SJSA1 (cell line): Measurements from ENCODE around the gene SLC39A10. TPM values are rescaled to one million over a fixed set of nuclear protein-coding genes. Genes with fewer than 3 reads are reported as not detected.
"Not testable (repeated sequence)": the region's sequence is repeated elsewhere in the genome, so short reads cannot be mapped to it uniquely, and the experiment has no call there.

Source experiments
- DNase-seq, 2 experiments: peaks; one replicate each; pipeline ENCODE4 v3.0.0-alpha.2; 2015 to 2020; ENCODE audit warnings: low spot score in 2 of 2, low read depth in 1 of 2
- H3K27ac ChIP-seq: fragments of 250-450 bp; sonication (Bioruptor Pico); 2 replicates; pipeline ENCODE4 v1.5.1; 2020; ENCODE audit warnings: mild to moderate bottlenecking, moderate library complexity
- H3K27me3 ChIP-seq: fragments of 250-450 bp; sonication (Bioruptor Pico); replicated peaks from 2 replicates; pipeline ENCODE4 v1.5.1; 2020; ENCODE audit warnings: mild to moderate bottlenecking, moderate library complexity
- H3K36me3 ChIP-seq: fragments of 250-450 bp; sonication (Bioruptor Pico); 2 replicates; pipeline ENCODE4 v1.5.1; 2020; ENCODE audit warnings: mild to moderate bottlenecking
- H3K4me1 ChIP-seq: fragments of 250-450 bp; sonication (Bioruptor Pico); replicated peaks from 2 replicates; pipeline ENCODE4 v1.6.1; 2021; ENCODE audit warnings: mild to moderate bottlenecking
- H3K4me3 ChIP-seq: fragments of 250-450 bp; sonication (Bioruptor Pico); 2 replicates; pipeline ENCODE4 v1.5.1; 2020; ENCODE audit warnings: mild to moderate bottlenecking
- H3K9me3 ChIP-seq: fragments of 250-450 bp; sonication (Bioruptor Pico); replicated peaks from 2 replicates; pipeline ENCODE4 v1.5.1; 2020; ENCODE audit warnings: mild to moderate bottlenecking
- total RNA-seq: library from RNA; depleted of rRNA; stranded (reverse); fragments of >200 nt; shearing (Covaris generic); gene quantifications from 2 replicates; pipeline ENCODE4 v1.2.3, GENCODE V29; 2014

The SLC39A10 gene
- total RNA-seq, 1 experiment from 2014 or later: 16.0 TPM

DNA sequence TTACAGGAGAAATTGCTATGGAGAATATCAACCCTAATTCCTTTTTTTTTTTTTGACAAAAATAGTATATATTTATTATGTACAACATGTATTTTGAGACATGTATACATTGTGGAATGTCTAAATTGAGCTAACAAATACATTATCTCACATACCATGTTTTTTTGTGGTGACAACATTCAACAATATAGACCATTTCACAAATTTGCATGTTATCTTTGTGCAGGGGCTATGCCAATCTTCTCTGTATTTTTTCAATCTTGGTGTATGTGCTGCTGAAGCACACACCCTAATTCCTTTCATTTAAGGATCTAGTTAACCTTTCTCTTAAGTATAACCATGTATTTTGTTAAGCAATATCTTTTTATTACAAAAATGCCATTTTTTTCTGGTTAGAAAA lies 13.2 kb downstream of the SLC39A10 start:
- Histone ChIP-seq H3K27ac (no peak overlapping the region), H3K27me3 (no peaks in the 10 kb centered on the region), H3K4me1 (no peaks in the 10 kb centered on the region), H3K9me3 (no peaks in the 10 kb centered on the region), H3K4me3 (no peak overlapping the region), H3K36me3 (no peaks in the 10 kb centered on the region)
- no peak for DNase-seq

DNA sequence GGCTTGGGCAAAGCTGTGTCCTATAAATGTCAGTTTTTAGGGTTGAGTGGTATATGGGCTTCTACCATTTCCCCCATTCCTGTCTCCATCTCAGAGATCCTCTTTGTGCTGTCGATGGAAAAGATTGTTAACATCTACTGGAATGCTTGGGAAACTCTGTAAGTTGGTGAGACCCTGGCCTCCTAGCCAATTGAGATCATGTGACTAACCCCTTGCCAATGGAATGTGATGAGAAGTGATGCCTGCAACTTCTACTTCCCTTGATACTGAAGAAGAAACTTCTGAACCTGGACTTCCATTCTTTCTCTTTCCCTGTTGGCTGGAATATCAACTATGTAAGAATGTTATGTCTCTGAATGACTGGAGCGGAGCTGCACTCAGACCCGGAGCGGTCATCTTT lies 14.5 kb downstream of the SLC39A10 start:
- Histone ChIP-seq H3K4me3 (no peak overlapping the region), H3K9me3 (no peaks in the 10 kb centered on the region), H3K27me3 (no peaks in the 10 kb centered on the region), H3K27ac (no peak overlapping the region), H3K36me3 (no peaks in the 10 kb centered on the region), H3K4me1 (no peaks in the 10 kb centered on the region)
- DNase-seq: no peak

DNA sequence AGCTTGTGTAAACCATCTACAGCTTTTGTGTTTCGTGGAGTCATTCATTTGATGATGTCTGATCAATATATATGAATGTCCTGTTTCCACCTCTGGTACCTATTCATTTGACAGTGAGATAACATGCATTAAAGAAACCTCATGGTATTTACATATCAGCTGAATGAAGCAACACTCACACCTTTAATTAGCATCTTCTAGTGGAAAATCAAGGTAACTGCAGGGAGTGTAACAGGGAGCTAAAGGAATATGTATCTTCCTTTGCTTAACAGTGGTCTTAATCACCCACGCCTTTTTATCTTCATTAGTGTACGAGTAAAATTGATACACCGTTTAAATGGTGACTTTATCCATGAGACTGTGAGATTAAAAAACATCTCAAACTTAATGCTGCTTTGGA lies 15.6 kb downstream of the SLC39A10 start:
- Histone ChIP-seq H3K9me3 (no peaks in the 10 kb centered on the region), H3K27ac (no peak overlapping the region), H3K4me3 (no peak overlapping the region), H3K27me3 (no peaks in the 10 kb centered on the region), H3K36me3 (no peaks in the 10 kb centered on the region), H3K4me1 (no peaks in the 10 kb centered on the region)
- no peak for DNase-seq

DNA sequence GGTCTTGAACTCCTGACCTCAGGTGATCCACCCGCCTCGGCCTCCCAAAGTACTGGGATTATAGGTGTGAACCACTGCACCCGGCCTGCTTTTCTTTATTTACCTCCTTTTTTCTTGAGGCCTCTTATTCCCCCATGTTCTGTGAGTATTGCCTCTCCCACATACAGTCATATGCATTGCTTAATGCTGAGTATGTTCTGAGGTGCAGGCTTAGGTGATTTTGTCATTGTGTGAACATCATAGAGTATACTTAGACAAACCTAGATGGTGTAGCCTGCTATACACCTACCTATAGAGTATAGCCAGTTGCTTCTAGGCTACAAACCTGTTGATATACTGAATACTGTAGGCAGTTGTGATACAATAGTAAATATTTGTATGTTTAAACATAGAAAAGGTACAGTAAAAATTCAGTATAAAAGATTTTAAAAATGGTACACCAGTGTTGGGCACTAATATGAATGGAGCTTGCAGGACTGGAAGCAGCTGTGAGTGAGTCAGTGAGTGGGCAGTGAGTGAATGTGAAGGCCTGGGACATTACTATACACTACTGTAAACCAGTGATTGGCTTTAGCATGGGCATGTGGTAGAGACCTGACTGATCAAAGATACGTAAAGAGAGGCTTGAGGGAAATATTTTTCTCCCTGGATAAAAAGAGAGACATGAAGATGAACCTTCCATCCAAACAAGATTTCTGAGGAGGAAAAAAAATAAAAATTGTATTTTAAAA lies 17.6 kb downstream of the SLC39A10 start:
- Histone ChIP-seq H3K4me3 (no peak overlapping the region), H3K9me3 (no peaks in the 10 kb centered on the region), H3K27me3 (no peaks in the 10 kb centered on the region), H3K36me3 (no peaks in the 10 kb centered on the region), H3K4me1 (no peaks in the 10 kb centered on the region), H3K27ac (no peak overlapping the region)
- DNase-seq: no peak

DNA sequence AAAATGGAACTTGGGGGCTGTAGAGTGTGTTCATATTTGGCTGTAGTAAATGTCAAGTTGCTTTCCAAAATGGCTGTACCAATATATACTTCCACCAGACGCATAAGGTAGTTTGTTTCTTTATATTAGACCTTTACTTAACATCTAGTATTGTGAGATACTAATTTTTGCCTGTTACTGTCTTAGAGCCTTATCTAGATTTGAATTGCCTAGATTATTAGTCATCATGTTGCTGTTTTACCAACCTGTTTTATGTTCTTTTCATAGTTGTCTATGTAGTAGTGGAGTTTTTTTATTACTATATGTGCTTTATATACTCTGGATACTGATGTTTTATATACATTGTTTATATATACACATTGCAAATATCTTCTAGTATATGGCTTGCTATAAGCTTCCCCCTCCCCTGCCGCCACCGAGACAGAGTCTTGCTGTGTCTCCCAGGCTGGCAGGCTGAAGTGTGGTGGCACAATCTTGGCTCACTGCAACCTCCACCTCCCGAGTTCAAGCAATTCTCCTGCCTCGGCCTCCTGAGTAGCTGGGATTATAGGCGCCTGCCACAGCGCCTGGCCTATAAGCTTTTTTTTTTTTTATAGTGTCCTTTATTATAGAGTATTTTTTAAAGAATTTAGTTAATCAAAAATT lies 18.9 kb downstream of the SLC39A10 start:
- no peaks in the 10 kb centered on the region for H3K4me1 ChIP-seq
- no peak for DNase-seq
- H3K27me3 ChIP-seq: no peaks in the 10 kb centered on the region
- H3K36me3 ChIP-seq: 0 out of 2 replicates have a peak, but pooled peaks cover 6% of the 10 kb centered on the region
- no peak overlapping the region for H3K4me3 ChIP-seq
- no peaks in the 10 kb centered on the region for H3K9me3 ChIP-seq
- no peak overlapping the region for H3K27ac ChIP-seq

DNA sequence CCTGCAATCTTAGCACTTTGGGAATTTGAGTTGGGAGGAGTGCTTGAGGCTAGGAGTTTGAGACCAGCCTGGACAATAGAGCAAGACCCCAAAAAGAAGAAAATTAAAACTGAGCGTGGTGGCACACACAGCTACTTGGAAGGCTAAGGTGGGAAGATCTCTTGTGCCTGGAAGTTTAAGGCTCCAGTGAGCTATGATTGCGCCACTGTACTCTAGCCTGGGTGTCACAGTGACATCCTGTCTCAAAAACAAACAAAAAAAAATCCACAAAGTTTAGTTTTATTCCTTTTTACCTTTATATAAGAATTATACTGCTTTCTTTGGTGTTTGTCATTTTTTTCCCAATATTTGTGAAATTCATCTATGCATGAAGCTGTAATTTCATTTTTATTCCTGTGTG lies 20.3 kb downstream of the SLC39A10 start:
- no peak overlapping the region for H3K27ac ChIP-seq
- H3K4me1 ChIP-seq: no peaks in the 10 kb centered on the region
- H3K36me3 ChIP-seq: 0 out of 2 replicates have a peak, but pooled peaks cover 6% of the 10 kb centered on the region
- H3K4me3 ChIP-seq: no peak overlapping the region
- no peak for DNase-seq
- H3K27me3 ChIP-seq: no peaks in the 10 kb centered on the region
- no peaks in the 10 kb centered on the region for H3K9me3 ChIP-seq

DNA sequence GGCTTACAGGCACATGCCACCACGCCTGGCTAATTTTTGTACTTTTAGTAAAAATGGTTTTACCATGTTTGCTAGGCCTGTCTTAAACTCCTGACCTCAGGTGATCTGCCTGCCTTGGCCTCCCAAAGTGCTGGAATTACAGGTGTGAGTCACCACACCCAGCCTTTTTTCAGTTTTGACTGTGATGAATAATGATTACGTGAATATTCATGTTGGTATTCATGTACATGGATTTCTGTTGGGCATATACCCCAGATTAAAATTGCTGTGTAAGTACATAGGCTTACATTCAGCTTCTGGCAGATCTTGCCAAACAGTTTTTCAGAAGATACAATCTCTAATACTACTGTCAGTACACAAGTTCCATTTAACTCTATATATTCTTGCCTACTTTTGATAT lies 20.9 kb downstream of the SLC39A10 start:
- no peaks in the 10 kb centered on the region for H3K27me3 ChIP-seq
- H3K4me3 ChIP-seq: no peak overlapping the region
- H3K36me3 ChIP-seq: 0 out of 2 replicates have a peak, but pooled peaks cover 6% of the 10 kb centered on the region
- H3K4me1 ChIP-seq: no peaks in the 10 kb centered on the region
- no peak for DNase-seq
- H3K27ac ChIP-seq: no peak overlapping the region
- no peaks in the 10 kb centered on the region for H3K9me3 ChIP-seq

DNA sequence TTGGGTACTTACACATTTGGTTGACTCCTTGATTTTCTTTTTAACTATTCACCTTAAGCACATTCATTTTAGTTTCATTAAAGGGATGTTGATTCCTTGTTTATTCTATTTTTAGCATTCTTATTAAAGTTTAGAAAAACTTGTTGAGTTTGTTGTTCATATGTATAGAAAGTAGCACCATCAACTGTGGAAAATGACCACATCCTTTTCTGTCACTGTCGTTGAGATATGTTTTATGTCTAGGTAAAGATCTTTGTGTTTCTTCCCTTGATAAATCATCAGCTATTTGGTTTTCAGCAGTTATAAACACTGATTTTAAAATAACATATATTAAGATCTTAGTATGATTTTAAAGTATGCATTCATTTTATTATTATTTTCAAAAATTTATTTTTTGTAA lies 25.1 kb downstream of the SLC39A10 start:
- Histone ChIP-seq H3K27me3 (no peaks in the 10 kb centered on the region), H3K27ac (no peak overlapping the region), H3K36me3 (0 out of 2 replicates have a peak, but pooled peaks cover 6% of the 10 kb centered on the region), H3K4me1 (no peaks in the 10 kb centered on the region), H3K9me3 (no peaks in the 10 kb centered on the region), H3K4me3 (no peak overlapping the region)
- no peak for DNase-seq

DNA sequence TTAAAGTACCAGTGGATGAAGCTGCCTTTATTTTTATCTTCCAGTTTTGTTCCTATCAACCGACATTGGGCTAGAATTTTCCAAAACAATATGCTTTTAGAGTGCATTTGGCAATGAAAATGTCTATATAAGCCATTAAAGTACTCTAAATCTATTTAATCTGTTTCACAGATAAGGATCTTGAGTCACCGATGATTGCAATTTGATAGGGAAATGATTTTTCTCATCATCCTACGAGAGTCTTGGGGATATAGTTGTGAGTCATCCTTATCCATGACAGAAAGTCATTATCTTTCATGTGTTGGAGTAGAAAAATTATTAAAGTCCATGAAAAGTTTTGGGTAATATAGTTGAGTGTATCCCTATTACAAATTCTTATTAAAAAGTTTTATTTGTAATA lies 26.1 kb downstream of the SLC39A10 start:
- no peaks in the 10 kb centered on the region for H3K9me3 ChIP-seq
- no peak overlapping the region for H3K27ac ChIP-seq
- H3K27me3 ChIP-seq: no peaks in the 10 kb centered on the region
- H3K4me1 ChIP-seq: no peaks in the 10 kb centered on the region
- no peak for DNase-seq
- H3K4me3 ChIP-seq: no peak overlapping the region
- H3K36me3 ChIP-seq: 0 out of 2 replicates have a peak, but pooled peaks cover 6% of the 10 kb centered on the region

DNA sequence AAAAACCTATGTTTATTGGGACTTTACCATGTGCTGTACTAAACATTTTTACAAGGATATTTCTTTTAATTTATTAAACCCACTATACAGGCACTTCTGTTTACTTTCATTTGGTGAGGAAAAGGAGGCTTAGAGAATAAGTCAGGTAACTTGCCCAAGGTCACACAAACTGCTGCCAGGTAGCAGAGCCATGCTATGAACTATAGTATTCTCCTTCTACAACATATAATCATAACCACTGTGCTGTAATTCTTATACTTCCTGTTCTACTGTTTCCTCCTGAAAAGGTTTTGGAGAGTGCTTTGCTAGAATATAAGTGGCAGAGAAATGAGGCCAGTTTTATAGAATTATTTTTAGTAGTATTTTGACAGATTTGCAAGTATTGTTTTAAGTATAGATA lies 29.5 kb downstream of the SLC39A10 start:
- Histone ChIP-seq H3K27me3 (no peaks in the 10 kb centered on the region), H3K27ac (no peak overlapping the region), H3K4me1 (no peaks in the 10 kb centered on the region), H3K4me3 (no peak overlapping the region), H3K9me3 (no peaks in the 10 kb centered on the region), H3K36me3 (no peaks in the 10 kb centered on the region)
- DNase-seq: no peak

DNA sequence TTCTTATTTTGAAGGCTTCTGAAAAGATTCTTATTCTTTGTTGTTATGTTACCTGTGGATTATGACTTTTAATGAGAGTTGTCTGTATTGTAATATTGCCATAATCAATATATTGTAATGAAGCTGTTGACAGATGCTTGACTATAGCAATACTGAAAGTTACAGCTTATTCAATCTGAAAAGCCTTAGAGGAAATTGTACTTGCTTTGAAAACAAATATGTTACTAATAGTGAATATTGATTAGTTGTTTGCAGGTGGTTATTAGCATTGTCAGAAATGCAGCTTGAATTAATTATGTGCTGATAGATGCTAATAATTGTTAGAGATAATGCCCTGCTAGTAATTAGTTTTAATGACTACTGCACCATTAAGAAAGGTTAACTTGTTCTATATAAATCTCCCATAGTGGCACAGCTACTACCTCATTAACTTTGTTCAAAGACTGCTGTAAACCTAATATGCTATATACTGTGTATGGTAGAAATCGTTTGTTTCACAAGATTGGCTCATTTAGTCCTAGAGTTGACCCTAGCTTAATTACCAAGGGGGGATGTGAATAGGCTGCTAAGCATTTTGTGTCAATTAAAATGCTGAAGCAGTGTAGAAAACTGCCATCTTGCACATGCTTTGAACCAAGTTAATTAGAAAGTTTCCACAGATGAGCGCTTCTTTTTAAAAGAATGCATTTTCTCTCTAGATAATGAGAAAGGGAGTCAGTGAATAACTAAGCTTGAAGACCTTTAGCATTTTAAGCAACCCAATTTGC lies 30.5 kb downstream of the SLC39A10 start:
- H3K4me3 ChIP-seq: no peak overlapping the region
- DNase-seq: no peak

DNA sequence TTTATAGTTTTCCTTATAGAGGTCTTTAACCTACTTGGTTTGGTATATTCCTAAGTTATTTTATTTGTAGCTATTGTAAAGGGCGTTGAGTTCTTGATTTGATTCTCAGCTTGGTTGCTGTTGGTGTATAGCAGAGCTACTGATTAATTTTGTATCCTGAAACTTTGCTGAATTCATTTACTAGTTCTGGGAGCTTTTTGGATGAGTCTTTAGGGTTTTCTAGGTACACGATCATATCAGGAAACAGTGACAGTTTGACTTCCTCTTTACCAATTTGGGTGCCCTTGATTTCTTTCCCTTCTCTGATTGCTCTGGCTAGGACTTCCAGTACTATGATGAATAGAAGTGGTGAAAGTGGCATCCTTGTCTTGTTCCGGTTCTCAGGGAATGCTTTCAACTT lies 35.5 kb downstream of the SLC39A10 start:
- H3K36me3 ChIP-seq, H3K4me1 ChIP-seq, DNase-seq, H3K4me3 ChIP-seq, H3K27me3 ChIP-seq, H3K27ac ChIP-seq, H3K9me3 ChIP-seq: not testable (repeated sequence)

More for the DNA sequence above, 30.5 kb downstream of the SLC39A10 start:
- H3K4me1 ChIP-seq: no peaks in the 10 kb centered on the region
- no peaks in the 10 kb centered on the region for H3K36me3 ChIP-seq
- no peak overlapping the region for H3K27ac ChIP-seq
- no peaks in the 10 kb centered on the region for H3K9me3 ChIP-seq
- no peaks in the 10 kb centered on the region for H3K27me3 ChIP-seq

DNA sequence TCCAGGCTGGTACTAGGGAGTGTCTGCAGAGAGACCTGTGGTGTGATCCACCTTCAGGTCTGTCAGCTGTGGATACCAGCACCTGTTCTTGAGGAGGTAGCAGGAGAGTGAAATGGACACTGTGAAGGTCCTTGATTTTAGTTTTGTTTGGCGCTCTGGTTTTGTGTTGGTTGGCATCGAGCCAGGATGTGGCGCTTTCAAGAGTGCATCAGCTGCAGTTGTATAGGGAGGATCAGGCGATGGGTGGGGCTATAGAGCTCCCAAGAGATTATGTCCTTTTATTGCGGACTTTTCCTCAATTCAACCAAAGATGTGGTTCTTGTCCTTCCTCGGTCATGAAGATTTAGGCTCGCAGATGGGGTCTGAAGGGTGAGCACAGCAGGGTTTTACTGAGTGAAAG lies 37.5 kb downstream of the SLC39A10 start:
- no peaks in the 10 kb centered on the region for H3K4me1 ChIP-seq
- no peak overlapping the region for H3K27ac ChIP-seq
- no peak for DNase-seq
- no peaks in the 10 kb centered on the region for H3K9me3 ChIP-seq
- H3K36me3 ChIP-seq: no peaks in the 10 kb centered on the region
- no peaks in the 10 kb centered on the region for H3K27me3 ChIP-seq
- H3K4me3 ChIP-seq: no peak overlapping the region
